Tongue (tissue), 2 donors: ENCODE measurements around the gene PIK3C3. TPM values are rescaled to one million over a fixed set of nuclear protein-coding genes. Genes with fewer than 3 reads are reported as not detected.

ENCODE experiments used
- DNase-seq: peaks from one replicate; pipeline ENCODE4 v3.0.0-alpha.2; 2015
- total RNA-seq: library from RNA; depleted of rRNA; stranded (reverse); fragments of >200 nt; gene quantifications from one replicate; pipeline ENCODE4 v1.2.3, GENCODE V29; 2014

Gene PIK3C3
- total RNA-seq, 1 donor from 2014 or later = 67.1 TPM

DNA sequence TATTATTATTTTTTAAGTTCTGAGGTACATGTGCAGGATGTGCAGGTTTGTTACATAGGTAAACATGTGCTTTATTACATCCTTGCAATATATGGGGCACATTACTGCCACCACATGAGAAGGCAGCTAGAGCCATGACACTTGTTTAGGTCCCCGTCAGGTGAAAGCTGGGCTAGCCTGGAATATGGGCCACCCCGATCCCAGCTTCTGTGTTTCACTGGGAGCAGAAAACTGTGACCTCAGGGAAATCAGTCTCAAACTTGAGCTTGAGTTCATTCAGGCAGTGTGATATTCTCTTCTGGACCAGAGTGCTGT lies 176.9 kb downstream of the PIK3C3 start:
- DNase-seq = no peak
